ENCODE data around the gene ZFAND3.
"Not testable (repeated sequence)": the region's sequence is repeated elsewhere in the genome, so short reads cannot be mapped to it uniquely, and the experiment has no call there.

Gene ZFAND3

GRCh38 chr6:37891072-37891471 is 71.5 kb downstream of the ZFAND3 start:
- peak in 1 of 2 experiments; percentile 28 for DNase-seq
- TF ChIP-seq GATA1 (IDR thresholded peaks at IDR 0.05; ENCODE audit: low read depth, low read length) (no peak), POLR2A (IDR thresholded peaks at IDR 0.05; ENCODE audit: low read length) (no peak)

- no peak for DNase-seq
- no peak for TF ChIP-seq POLR2A (IDR thresholded peaks at IDR 0.05; ENCODE audit: low read length)
These were observed 73.7 kb downstream of the ZFAND3 start for GRCh38 chr6:37893257-37893656.

- not testable (repeated sequence) for DNase-seq
These were observed 74.2 kb downstream of the ZFAND3 start for GRCh38 chr6:37893734-37894133.

- DNase-seq: no peak
- TF ChIP-seq GATA1 (IDR thresholded peaks at IDR 0.05; ENCODE audit: low read depth, low read length) (no peak), POLR2A (IDR thresholded peaks at IDR 0.05; ENCODE audit: low read length) (no peak)
These were observed 75.1 kb downstream of the ZFAND3 start for GRCh38 chr6:37894585-37894984.

GRCh38 chr6:37897321-37897720 is 77.8 kb downstream of the ZFAND3 start:
- TF ChIP-seq GATA1 (IDR thresholded peaks at IDR 0.05; ENCODE audit: low read depth, low read length): no peak
- TF ChIP-seq POLR2A (IDR thresholded peaks at IDR 0.05; ENCODE audit: low read length): no peak
- DNase-seq: no peak

GRCh38 chr6:37897818-37898515 is 78.4 kb downstream of the ZFAND3 start:
- TF ChIP-seq GATA1 (IDR thresholded peaks at IDR 0.05; ENCODE audit: low read depth, low read length): peak; percentile 20
- no peak for TF ChIP-seq POLR2A (IDR thresholded peaks at IDR 0.05; ENCODE audit: low read length)
- peak; percentile 25 to 65 for DNase-seq

GRCh38 chr6:37903351-37904340 is 84.1 kb downstream of the ZFAND3 start:
- DNase-seq: peak; percentile 13 to 21
- TF ChIP-seq POLR2A (IDR thresholded peaks at IDR 0.05; ENCODE audit: low read length) (no peak), GATA1 (IDR thresholded peaks at IDR 0.05; ENCODE audit: low read depth, low read length) (no peak)

GRCh38 chr6:37904590-37904989 is 85.1 kb downstream of the ZFAND3 start:
- DNase-seq: no peak
- TF ChIP-seq POLR2A (IDR thresholded peaks at IDR 0.05; ENCODE audit: low read length): no peak
- TF ChIP-seq GATA1 (IDR thresholded peaks at IDR 0.05; ENCODE audit: low read depth, low read length): no peak

GRCh38 chr6:37906121-37906520 is 86.6 kb downstream of the ZFAND3 start:
- no peak for DNase-seq
- no peak for TF ChIP-seq GATA1 (IDR thresholded peaks at IDR 0.05; ENCODE audit: low read depth, low read length)
- TF ChIP-seq POLR2A (IDR thresholded peaks at IDR 0.05; ENCODE audit: low read length): no peak

- peak in 1 of 2 experiments; percentile 10 for DNase-seq
- no peak for TF ChIP-seq GATA1 (IDR thresholded peaks at IDR 0.05; ENCODE audit: low read depth, low read length)
- TF ChIP-seq POLR2A (IDR thresholded peaks at IDR 0.05; ENCODE audit: low read length): no peak
These were observed 91.5 kb downstream of the ZFAND3 start for GRCh38 chr6:37910998-37911397.

- DNase-seq: no peak
- no peak for TF ChIP-seq GATA1 (IDR thresholded peaks at IDR 0.05; ENCODE audit: low read depth, low read length)
These were observed 93.7 kb downstream of the ZFAND3 start for GRCh38 chr6:37913210-37913609.

- DNase-seq: no peak
- TF ChIP-seq GATA1 (IDR thresholded peaks at IDR 0.05; ENCODE audit: low read depth, low read length) (no peak), POLR2A (IDR thresholded peaks at IDR 0.05; ENCODE audit: low read length) (no peak)
These were observed 95.9 kb downstream of the ZFAND3 start for GRCh38 chr6:37915463-37915862.

- TF ChIP-seq POLR2A (IDR thresholded peaks at IDR 0.05; ENCODE audit: low read length) (no peak), GATA1 (IDR thresholded peaks at IDR 0.05; ENCODE audit: low read depth, low read length) (no peak)
- no peak for DNase-seq
These were observed 96.6 kb downstream of the ZFAND3 start for GRCh38 chr6:37916149-37916548.

GRCh38 chr6:37916675-37917074 is 97.1 kb downstream of the ZFAND3 start:
- DNase-seq: no peak
- TF ChIP-seq GATA1 (IDR thresholded peaks at IDR 0.05; ENCODE audit: low read depth, low read length) (no peak), POLR2A (IDR thresholded peaks at IDR 0.05; ENCODE audit: low read length) (no peak)

GRCh38 chr6:37917566-37917965 is 98.0 kb downstream of the ZFAND3 start:
- no peak for DNase-seq
- TF ChIP-seq POLR2A (IDR thresholded peaks at IDR 0.05; ENCODE audit: low read length) (no peak), GATA1 (IDR thresholded peaks at IDR 0.05; ENCODE audit: low read depth, low read length) (no peak)

All from erythroblast (primary cell).